IMR-90 (cell line): ENCODE results near the gene SLC39A11.

Experiments
- BHLHE40 ChIP-seq: fragments of 150-350 bp; IDR thresholded peaks from 2 replicates; pipeline ENCODE4 v1.6.1; 2016; ENCODE audit warnings: mild to moderate bottlenecking, low read depth, low read length
- CEBPB ChIP-seq: IDR thresholded peaks from 2 replicates; pipeline ENCODE4 v1.6.1; 2012; ENCODE audit warnings: low read depth, low read length, improper control_type of control experiment
- CHD1 ChIP-seq: IDR thresholded peaks from 2 replicates; pipeline ENCODE4 v1.6.1; 2012; ENCODE audit warnings: low read depth, low read length, improper control_type of control experiment
- CTCF ChIP-seq: conservative IDR thresholded peaks from 2 replicates; pipeline ENCODE4 v1.5.1; 2012; ENCODE audit warnings: mild to moderate bottlenecking, low read depth, low read length, improper control_type of control experiment
- MAZ ChIP-seq: IDR thresholded peaks from 2 replicates; pipeline ENCODE4 v1.6.1; 2012; ENCODE audit warnings: low read depth, mild to moderate bottlenecking, low read length, improper control_type of control experiment, moderate library complexity, borderline replicate concordance
- MXI1 ChIP-seq: IDR thresholded peaks from 2 replicates; pipeline ENCODE4 v1.6.1; 2012; ENCODE audit warnings: low read depth, mild to moderate bottlenecking, low read length, moderate library complexity, borderline replicate concordance
- NFE2L2 ChIP-seq: fragments of 150-350 bp; IDR thresholded peaks from 2 replicates; pipeline ENCODE4 v1.6.1; 2016; ENCODE audit warnings: low read depth, mild to moderate bottlenecking, low read length
- POLR2A ChIP-seq: IDR thresholded peaks from 2 replicates; pipeline ENCODE4 v1.6.1; 2012; ENCODE audit warnings: mild to moderate bottlenecking, low read depth, low read length
- RAD21 ChIP-seq: IDR thresholded peaks from 2 replicates; pipeline ENCODE4 v1.6.1; 2012; ENCODE audit warnings: low read length, improper control_type of control experiment
- RCOR1 ChIP-seq: IDR thresholded peaks from 2 replicates; pipeline ENCODE4 v1.6.1; 2012; ENCODE audit warnings: mild to moderate bottlenecking, low read length, improper control_type of control experiment; ENCODE audit not compliant: insufficient replicate concordance
- RFX5 ChIP-seq: IDR thresholded peaks from 2 replicates; pipeline ENCODE4 v1.8.0; 2012; ENCODE audit warnings: low read depth, mild to moderate bottlenecking, low read length, moderate library complexity
- SMC3 ChIP-seq: fragments of 150-350 bp; IDR thresholded peaks from 2 replicates; pipeline ENCODE4 v1.6.1; 2016; ENCODE audit warnings: low read depth, mild to moderate bottlenecking, antibody characterized with exemption, low read length, moderate library complexity

- TF ChIP-seq RCOR1 (no peak), CTCF (no peak), RAD21 (no peak), POLR2A (no peak), MAZ (no peak), MXI1 (no peak), SMC3 (no peak), RFX5 (no peak), CEBPB (no peak), CHD1 (no peak), NFE2L2 (no peak), BHLHE40 (no peak)
These were observed 231.7 kb downstream of the SLC39A11 start for GRCh38 chr17:72860778-72861177.
